Fibroblast of villous mesenchyme (primary cell): Measurements from ENCODE around the gene STARD10. TPM values are rescaled to one million over a fixed set of nuclear protein-coding genes. Genes with fewer than 3 reads are reported as not detected.

Experiments used
- DNase-seq: peaks from one replicate; pipeline ENCODE4 v3.0.0-alpha.2; 2010; ENCODE audit warnings: low read depth
- H3K4me3 ChIP-seq: 2 replicates; pipeline ENCODE4 v1.5.1; 2011; ENCODE audit warnings: low read depth, mild to moderate bottlenecking, low read length
- total RNA-seq: library from RNA; depleted of rRNA; stranded (reverse); fragments of >200 nt; gene quantifications from 2 replicates; pipeline ENCODE4 v1.2.3, GENCODE V29; 2012
- TF ChIP-seq, protein P1 (sequence below): IDR thresholded peaks from 2 replicates; pipeline ENCODE4 v1.5.1; 2012; ENCODE audit warnings: low read depth, mild to moderate bottlenecking, low read length; ENCODE audit not compliant: insufficient read depth

STARD10 gene, protein sequence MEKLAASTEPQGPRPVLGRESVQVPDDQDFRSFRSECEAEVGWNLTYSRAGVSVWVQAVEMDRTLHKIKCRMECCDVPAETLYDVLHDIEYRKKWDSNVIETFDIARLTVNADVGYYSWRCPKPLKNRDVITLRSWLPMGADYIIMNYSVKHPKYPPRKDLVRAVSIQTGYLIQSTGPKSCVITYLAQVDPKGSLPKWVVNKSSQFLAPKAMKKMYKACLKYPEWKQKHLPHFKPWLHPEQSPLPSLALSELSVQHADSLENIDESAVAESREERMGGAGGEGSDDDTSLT
- total RNA-seq: 22.5 and 34.5 TPM in 2 replicates

DNA sequence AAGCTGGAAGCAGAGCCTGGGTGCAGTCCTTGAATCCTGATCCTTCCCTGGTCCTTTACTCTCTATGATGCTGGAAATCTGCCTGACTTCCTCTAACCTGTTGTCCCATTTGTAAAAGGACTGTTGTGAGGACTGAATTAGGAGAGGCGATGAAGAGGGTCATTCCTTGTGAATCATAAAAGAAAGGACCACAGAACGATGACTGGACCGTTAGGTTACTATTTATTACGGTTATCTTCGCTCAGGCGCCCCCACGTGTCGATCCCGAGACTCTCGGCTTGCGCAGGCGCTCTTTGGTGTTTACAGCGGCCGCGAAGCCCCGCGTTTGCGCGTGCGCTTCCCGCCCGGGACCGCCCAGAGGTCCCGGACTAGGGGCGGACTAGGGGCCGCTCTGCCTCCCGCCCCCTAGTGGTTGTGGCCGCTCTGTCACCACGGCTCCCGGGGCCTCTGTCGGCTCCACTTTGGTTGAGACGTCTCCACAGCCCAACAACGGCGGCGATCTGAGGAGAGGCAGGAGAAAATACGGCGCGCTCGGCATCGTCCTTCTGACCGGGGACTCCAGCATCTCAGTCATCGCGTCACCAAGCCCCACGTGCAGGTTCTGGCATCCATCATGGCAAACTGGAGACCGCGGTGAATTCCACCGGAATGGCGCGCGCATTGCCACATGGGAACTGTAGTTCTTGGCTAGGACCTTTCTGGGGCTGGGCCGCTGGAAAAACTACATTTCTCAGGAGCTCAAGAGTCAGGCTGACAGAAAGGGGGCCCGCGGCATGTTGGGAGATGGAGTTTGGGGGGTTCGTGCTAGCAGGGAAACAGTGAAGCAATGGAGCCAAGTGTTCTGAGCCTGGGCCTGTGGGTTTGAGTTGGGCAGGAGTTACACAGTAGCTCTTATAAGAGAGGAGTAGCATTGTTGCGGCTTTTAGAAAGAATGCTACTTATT is at the start of gene STARD10:
Gene STARD10, minus strand, starts transcription at position 623 of the 943 bp plus-strand sequence. CDS start 12,866 bp downstream, outside the sequence.
- DNase-seq: peak; percentile 96
- TF ChIP-seq, protein P1, sequence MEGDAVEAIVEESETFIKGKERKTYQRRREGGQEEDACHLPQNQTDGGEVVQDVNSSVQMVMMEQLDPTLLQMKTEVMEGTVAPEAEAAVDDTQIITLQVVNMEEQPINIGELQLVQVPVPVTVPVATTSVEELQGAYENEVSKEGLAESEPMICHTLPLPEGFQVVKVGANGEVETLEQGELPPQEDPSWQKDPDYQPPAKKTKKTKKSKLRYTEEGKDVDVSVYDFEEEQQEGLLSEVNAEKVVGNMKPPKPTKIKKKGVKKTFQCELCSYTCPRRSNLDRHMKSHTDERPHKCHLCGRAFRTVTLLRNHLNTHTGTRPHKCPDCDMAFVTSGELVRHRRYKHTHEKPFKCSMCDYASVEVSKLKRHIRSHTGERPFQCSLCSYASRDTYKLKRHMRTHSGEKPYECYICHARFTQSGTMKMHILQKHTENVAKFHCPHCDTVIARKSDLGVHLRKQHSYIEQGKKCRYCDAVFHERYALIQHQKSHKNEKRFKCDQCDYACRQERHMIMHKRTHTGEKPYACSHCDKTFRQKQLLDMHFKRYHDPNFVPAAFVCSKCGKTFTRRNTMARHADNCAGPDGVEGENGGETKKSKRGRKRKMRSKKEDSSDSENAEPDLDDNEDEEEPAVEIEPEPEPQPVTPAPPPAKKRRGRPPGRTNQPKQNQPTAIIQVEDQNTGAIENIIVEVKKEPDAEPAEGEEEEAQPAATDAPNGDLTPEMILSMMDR: peak; percentile 92
- peak within 1 kb of the TSS; percentile 84 for H3K4me3 ChIP-seq

DNA sequence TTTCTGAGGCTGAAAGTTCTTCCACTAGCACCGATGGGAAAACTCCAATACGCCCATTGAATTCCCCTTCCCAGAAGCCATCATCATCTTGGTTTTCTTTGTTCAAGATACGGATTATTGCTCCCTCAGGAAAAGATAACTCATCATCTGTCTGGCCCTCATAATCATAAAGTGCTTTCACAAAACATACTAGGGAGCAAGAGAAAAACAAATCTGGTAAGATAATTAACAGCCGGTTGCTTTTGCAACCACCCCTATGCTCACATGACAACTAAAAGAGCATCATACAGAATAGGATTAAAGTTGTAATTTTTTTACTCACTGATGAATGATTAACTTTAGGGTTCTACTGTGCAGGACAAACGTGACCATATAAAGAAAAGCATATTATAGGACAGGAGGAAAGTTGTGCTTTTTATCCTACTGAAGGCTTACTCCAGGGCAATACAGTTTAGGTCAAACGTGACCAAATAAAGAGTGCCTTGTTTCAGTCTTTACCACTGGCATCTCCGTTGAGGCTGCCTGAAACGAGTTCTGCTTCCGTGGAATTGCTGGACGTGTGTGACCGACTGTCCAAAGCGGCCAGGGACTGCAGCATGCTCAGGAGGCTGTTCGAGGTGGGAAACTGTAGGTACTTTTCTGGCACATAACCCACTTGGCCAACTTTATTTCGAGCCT is 48.9 kb upstream of the STARD10 start:
- DNase-seq: peak; percentile 76
- TF ChIP-seq, protein P1: no peak
- H3K4me3 ChIP-seq: no peak overlapping the region

DNA sequence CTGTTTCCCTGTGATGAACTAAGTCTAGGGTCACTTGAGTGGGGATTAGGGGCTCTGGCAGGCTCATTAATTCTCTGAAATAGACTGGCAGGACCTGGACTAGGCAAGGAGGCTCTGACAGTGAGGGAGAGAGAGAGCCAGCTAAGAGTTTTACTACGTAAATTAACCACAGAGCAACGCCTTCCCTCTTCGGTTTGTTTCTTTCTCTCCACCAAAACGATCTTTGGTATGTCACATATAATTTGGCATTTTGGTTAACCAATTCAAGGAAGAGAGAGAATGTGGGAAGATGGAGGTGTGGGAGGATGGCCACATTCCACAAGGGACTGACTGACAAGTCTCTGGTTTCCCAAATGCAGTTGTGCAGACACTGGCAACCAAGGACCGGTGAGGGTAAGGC is 48.3 kb upstream of the STARD10 start:
- TF ChIP-seq, protein P1: no peak
- H3K4me3 ChIP-seq: no peak overlapping the region
- DNase-seq: peak; percentile 52

DNA sequence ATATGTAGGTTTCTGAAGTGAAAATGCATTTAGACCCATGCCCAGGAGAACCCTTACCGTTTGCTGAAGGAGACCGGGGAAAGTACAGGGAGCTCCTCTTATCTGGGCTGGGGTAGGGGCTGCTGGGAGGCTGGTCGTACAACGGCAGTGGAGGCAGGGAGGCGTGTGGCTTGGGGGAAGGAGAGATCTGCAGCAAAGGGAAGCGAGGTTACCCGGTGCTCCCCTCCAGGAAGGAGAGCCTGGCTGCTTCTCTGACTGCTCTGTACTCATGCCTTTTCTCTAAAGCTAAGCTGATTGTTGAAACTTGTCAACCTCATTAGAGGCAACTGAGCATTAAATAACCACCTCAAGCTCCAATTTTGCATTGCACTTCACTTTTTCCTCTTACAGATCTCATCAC is 47.5 kb upstream of the STARD10 start:
- DNase-seq: no peak
- no peak overlapping the region for H3K4me3 ChIP-seq
- TF ChIP-seq, protein P1: no peak

DNA sequence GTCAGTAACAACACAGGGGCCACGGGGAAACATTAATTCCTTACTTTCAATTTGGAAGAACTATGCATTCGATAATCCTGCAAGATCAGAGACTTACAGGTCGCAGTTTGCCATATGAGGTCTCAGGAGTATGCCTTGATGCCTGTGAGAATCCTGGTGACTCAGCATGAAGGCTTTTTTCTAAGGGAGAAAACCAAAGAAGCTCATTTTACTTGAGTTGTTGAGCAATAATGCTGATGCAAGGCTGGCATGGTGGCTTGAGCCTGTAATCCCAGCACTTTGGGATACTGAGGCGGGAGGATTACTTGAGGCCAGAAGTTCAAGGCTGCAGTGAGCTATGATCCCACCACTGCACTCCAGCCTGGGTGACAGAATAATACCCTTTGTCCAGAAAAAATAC is 46.9 kb upstream of the STARD10 start:
- peak; percentile 98 for DNase-seq
- TF ChIP-seq, protein P1: no peak
- no peak overlapping the region for H3K4me3 ChIP-seq

DNA sequence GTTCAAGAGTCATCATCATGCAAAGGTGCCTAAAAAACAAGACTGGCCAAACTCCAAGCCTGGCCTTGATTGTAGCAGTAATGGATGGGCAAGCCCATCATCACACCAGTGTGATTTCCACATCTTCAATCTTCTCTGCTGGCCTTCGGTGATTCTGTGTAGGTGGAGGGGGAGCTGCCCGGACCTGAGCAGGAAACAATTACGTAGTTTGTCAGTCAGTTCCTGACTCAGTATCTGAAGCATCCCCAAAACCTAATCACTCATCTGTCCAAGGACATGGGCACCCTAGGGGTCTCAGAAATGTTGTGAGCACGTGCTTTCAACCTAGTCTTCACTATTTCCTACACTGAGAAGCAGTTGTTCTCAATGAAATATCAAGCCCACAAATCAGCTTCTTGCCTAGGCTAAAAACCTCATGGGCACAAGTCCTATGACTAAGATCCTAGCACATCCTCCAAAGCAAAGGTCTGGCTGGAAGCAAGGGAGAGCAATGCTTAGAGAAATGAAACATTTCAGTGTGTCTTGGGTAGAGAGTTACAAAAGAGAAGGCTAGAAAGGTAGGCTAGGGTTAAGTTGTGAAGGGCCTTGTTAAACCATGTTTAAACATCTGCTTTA is 45.0 kb upstream of the STARD10 start:
- DNase-seq: no peak
- no peak overlapping the region for H3K4me3 ChIP-seq
- TF ChIP-seq, protein P1: no peak
